ENCODE measurements around the gene DNAJC6. TPM values are rescaled to one million over a fixed set of nuclear protein-coding genes. Genes with fewer than 3 reads are reported as not detected.

The DNAJC6 gene
- polyA plus RNA-seq, 2 of the 4 experiments (the other 2 are of a cell fraction), result 3.0 to 5.0 TPM

DNA sequence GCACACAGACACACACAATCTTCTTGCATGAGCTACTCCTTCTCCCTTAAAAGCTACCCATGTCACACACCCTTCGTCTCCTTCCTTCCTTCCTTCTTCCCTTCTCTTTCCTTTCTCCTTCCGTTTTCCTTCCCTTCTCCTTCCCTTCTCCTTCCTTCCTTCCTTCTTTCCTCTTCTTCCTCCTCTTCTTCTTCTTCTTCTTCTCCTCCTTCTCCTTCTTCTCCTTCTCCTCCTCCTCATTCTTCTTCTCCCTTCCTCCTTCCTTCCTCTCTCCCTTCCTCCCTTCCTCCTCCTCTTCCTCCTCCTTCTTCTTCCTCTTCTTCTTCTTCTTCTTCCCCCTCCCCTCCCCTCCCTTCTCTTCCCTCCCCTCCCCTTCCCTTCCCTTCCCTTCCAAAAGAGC, 59.1 kb downstream of the DNAJC6 start:
- Histone ChIP-seq H3K27ac (no peak overlapping the region), H3K9me3 (no peaks in the 10 kb centered on the region), H3K4me3 (no peak overlapping the region), H3K4me2 (no peak overlapping the region), H3K4me1 (peaks cover 10% of the 10 kb centered on the region)
- 93% methylated on average over 2 of the region's 2 CpGs for WGBS (ENCODE audit: missing lambda C conversion rate)
- no peak for FAIRE-seq
- ChIA-PET POLR2A (no interaction called here), CTCF (no interaction called here)
- ATAC-seq, result no peak
- no peak for DNase-seq (ENCODE audit: low read depth in 1 of 2, low spot score in 1 of 2)
- no peak for TF ChIP-seq TFCP2L1 (CRISPR knock-in tag; IDR thresholded peaks at IDR 0.05)
- no peak for TF ChIP-seq EHF (CRISPR knock-in tag; IDR thresholded peaks at IDR 0.05)
- no peak for TF ChIP-seq HOXB5 (CRISPR knock-in tag; IDR thresholded peaks at IDR 0.05)
- TF ChIP-seq CHD4 (IDR thresholded peaks at IDR 0.05; ENCODE audit: borderline replicate concordance), result no peak

DNA sequence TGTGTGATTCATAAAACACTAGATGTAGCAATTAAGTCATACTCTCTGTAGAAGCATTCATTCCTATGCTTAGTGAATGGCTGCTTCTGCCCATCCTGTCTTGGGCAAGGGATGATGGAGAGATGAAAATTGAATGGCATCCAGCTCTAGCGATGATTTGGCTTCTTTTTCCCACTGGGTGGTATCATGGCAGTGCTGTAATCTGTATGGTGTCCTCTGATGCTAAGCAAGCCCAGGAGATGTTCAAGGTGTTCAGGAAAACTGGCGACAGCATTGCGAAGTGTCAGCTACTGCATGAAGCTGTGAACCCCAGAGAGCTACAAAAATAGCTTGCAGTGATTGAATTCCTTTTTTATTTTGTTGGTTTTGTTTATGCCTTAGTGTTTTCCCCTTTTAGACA, 62.2 kb downstream of the DNAJC6 start:
- Histone ChIP-seq H3K27ac (no peak overlapping the region), H3K4me2 (no peak overlapping the region), H3K4me3 (no peak overlapping the region), H3K9me3 (no peaks in the 10 kb centered on the region), H3K4me1 (peaks cover 10% of the 10 kb centered on the region)
- FAIRE-seq, result no peak
- no peak for ATAC-seq
- DNase-seq (ENCODE audit: low read depth in 1 of 2, low spot score in 1 of 2), result no peak
- ChIA-PET CTCF (interaction anchor here (1.4 kb wide), 1 partner anchor 30 kb away, joined by 3 read pairs; no protein-coding TSS in a partner anchor), POLR2A (no interaction called here)
- 100% methylated on average over 3 of the region's 3 CpGs for WGBS (ENCODE audit: missing lambda C conversion rate)
- TF ChIP-seq CHD2 (IDR thresholded peaks at IDR 0.05; ENCODE audit: low read length, partially characterized antibody), result no peak
- no peak for TF ChIP-seq JUNB (IDR thresholded peaks at IDR 0.05)
- TF ChIP-seq, protein P1, sequence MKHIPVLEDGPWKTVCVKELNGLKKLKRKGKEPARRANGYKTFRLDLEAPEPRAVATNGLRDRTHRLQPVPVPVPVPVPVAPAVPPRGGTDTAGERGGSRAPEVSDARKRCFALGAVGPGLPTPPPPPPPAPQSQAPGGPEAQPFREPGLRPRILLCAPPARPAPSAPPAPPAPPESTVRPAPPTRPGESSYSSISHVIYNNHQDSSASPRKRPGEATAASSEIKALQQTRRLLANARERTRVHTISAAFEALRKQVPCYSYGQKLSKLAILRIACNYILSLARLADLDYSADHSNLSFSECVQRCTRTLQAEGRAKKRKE (CRISPR knock-in tag; IDR thresholded peaks at IDR 0.05; ENCODE audit: low read depth), result no peak
- TF ChIP-seq RAD21 (conservative IDR thresholded peaks at IDR 0.05 in 1 of 2, IDR thresholded peaks at IDR 0.05 in 1 of 2), result no peak
- TF ChIP-seq, protein P2, sequence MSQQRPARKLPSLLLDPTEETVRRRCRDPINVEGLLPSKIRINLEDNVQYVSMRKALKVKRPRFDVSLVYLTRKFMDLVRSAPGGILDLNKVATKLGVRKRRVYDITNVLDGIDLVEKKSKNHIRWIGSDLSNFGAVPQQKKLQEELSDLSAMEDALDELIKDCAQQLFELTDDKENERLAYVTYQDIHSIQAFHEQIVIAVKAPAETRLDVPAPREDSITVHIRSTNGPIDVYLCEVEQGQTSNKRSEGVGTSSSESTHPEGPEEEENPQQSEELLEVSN (IDR thresholded peaks at IDR 0.05; ENCODE audit: borderline replicate concordance, low read depth), result no peak
- TF ChIP-seq, protein P3, sequence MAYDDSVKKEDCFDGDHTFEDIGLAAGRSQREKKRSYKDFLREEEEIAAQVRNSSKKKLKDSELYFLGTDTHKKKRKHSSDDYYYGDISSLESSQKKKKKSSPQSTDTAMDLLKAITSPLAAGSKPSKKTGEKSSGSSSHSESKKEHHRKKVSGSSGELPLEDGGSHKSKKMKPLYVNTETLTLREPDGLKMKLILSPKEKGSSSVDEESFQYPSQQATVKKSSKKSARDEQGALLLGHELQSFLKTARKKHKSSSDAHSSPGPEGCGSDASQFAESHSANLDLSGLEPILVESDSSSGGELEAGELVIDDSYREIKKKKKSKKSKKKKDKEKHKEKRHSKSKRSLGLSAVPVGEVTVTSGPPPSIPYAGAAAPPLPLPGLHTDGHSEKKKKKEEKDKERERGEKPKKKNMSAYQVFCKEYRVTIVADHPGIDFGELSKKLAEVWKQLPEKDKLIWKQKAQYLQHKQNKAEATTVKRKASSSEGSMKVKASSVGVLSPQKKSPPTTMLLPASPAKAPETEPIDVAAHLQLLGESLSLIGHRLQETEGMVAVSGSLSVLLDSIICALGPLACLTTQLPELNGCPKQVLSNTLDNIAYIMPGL (CRISPR knock-in tag; IDR thresholded peaks at IDR 0.05; ENCODE audit: borderline replicate concordance), result no peak
- no peak for TF ChIP-seq HDAC2 (IDR thresholded peaks at IDR 0.05)
- no peak for TF ChIP-seq KDM5A (IDR thresholded peaks at IDR 0.05)
- no peak for TF ChIP-seq GATA3 (IDR thresholded peaks at IDR 0.05; ENCODE audit: borderline replicate concordance)
- TF ChIP-seq MYC (IDR thresholded peaks at IDR 0.05; ENCODE audit: borderline replicate concordance, low read length), result no peak
- no peak for TF ChIP-seq ESRRA (IDR thresholded peaks at IDR 0.05; ENCODE audit: borderline replicate concordance, low read length)
- TF ChIP-seq CBX8 (IDR thresholded peaks at IDR 0.05), result no peak
- TF ChIP-seq ZNF302 (CRISPR knock-in tag; IDR thresholded peaks at IDR 0.05), result no peak
- no peak for TF ChIP-seq EP300 (IDR thresholded peaks at IDR 0.05)
- TF ChIP-seq CBX2 (IDR thresholded peaks at IDR 0.05; ENCODE audit: borderline replicate concordance, low read depth), result no peak
- TF ChIP-seq HOXB5 (CRISPR knock-in tag; IDR thresholded peaks at IDR 0.05), result no peak

DNA sequence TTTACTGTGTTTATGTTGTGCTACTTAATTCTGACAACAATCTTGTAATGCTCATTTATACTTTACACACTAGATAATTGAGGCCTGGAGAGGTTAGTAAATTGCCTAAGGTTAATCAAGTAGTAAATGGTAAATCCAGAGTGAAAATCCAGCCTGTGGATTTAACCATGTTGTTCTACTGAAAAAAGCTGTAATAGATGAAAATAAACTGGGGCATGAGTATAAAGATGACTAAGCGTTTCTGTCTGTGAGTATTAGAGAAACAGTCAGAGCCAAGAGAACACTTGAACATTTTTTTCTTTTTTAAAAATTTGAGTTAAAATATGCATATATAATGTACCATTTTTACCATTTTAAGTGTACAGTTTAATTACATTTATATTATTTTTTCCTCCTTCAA, 63.2 kb downstream of the DNAJC6 start:
- Histone ChIP-seq H3K4me1 (peaks cover 17% of the 10 kb centered on the region), H3K9me3 (no peaks in the 10 kb centered on the region), H3K27ac (peak overlapping the region; percentile 41 to 74), H3K4me3 (no peak overlapping the region), H3K4me2 (peak overlapping the region; percentile 21; the same call in 2 of the 3 replicates)
- no peak for DNase-seq (ENCODE audit: low read depth in 1 of 2, low spot score in 1 of 2)
- TF ChIP-seq MAFK (IDR thresholded peaks at IDR 0.05; ENCODE audit: partially characterized antibody), result peak; percentile 82
- no peak for TF ChIP-seq EP300 (IDR thresholded peaks at IDR 0.05)
- TF ChIP-seq HOXB13 (CRISPR knock-in tag; IDR thresholded peaks at IDR 0.05; ENCODE audit: low read depth), result no peak
- TF ChIP-seq, protein P4, sequence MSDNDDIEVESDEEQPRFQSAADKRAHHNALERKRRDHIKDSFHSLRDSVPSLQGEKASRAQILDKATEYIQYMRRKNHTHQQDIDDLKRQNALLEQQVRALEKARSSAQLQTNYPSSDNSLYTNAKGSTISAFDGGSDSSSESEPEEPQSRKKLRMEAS (IDR thresholded peaks at IDR 0.05), result no peak
- no peak for TF ChIP-seq RAD21 (conservative IDR thresholded peaks at IDR 0.05 in 1 of 2, IDR thresholded peaks at IDR 0.05 in 1 of 2)
- TF ChIP-seq CHD4 (IDR thresholded peaks at IDR 0.05; ENCODE audit: borderline replicate concordance), result no peak
- no peak for TF ChIP-seq ZNF302 (CRISPR knock-in tag; IDR thresholded peaks at IDR 0.05)
- no peak for TF ChIP-seq RARB (CRISPR knock-in tag; IDR thresholded peaks at IDR 0.05)
- no peak for TF ChIP-seq MYC (IDR thresholded peaks at IDR 0.05; ENCODE audit: borderline replicate concordance, low read length)
- FAIRE-seq, result no peak
- ChIA-PET CTCF (interaction anchor here (0.6 to 1.4 kb wide), 2 partner anchors 31 to 876 kb away, joined by 3 read pairs; no protein-coding TSS in a partner anchor), POLR2A (no interaction called here)
- whole genome bisulfite sequencing (ENCODE audit: missing lambda C conversion rate), result 58% methylated on average over 1 of the region's 1 CpG
- ATAC-seq, result no peak

Data from A549 (cell line).